ENCODE data around the gene RCL1. TPM values are rescaled to one million over a fixed set of nuclear protein-coding genes. Genes with fewer than 3 reads are reported as not detected.
"Not testable (repeated sequence)": the region's sequence is repeated elsewhere in the genome, so short reads cannot be mapped to it uniquely, and the experiment has no call there.

Gene RCL1
- total RNA-seq, 1 experiment from 2014 or later, result 31.2 TPM

- BruUV-seq (replicated peaks), result no TSS peak
- no peak overlapping the region for H3K4me3 ChIP-seq (ENCODE audit: low read depth, low read length, poor library complexity, severe bottlenecking)
- TF ChIP-seq CTCF (conservative IDR thresholded peaks at IDR 0.05; ENCODE audit: low read depth, low read length), result no peak
- TF ChIP-seq EZH2 (IDR thresholded peaks at IDR 0.05; ENCODE audit: borderline replicate concordance, low read depth, low read length, poor library complexity, severe bottlenecking), result no peak
- CTCF ChIA-PET, result interaction anchor here (1.4 kb wide), 1 partner anchor 15 kb away, joined by 6 read pairs; no protein-coding TSS in a partner anchor
- POLR2A ChIA-PET (ENCODE audit: low non-redundant PET), result no interaction called here
- no peak overlapping the region for H3K27ac ChIP-seq (ENCODE audit: low read depth, low read length, poor library complexity, severe bottlenecking)
- peak; percentile 63 for DNase-seq (ENCODE audit: low spot score)
- no peaks in the 10 kb centered on the region for H3K4me1 ChIP-seq (ENCODE audit: insufficient read depth, low read length, poor library complexity, severe bottlenecking)
- H3K9me3 ChIP-seq (ENCODE audit: low read depth, low read length, poor library complexity, severe bottlenecking), result no peaks in the 10 kb centered on the region
- no peaks in the 10 kb centered on the region for H3K27me3 ChIP-seq (replicated peaks; ENCODE audit: insufficient read depth, low read depth, low read length, poor library complexity)
- no peaks in the 10 kb centered on the region for H3K36me3 ChIP-seq (ENCODE audit: insufficient read depth, low read length, poor library complexity, severe bottlenecking)
- intact Hi-C loops (cut with micrococcal nuclease; ENCODE audit: unreplicated experiment), result no loop called here
Observed at GRCh38 chr9:4774209-4774608, 18.5 kb upstream of the RCL1 start.

- intact Hi-C loops (cut with micrococcal nuclease; ENCODE audit: unreplicated experiment); H3K36me3 ChIP-seq (ENCODE audit: insufficient read depth, low read length, poor library complexity, severe bottlenecking); H3K4me3 ChIP-seq (ENCODE audit: low read depth, low read length, poor library complexity, severe bottlenecking); H3K27me3 ChIP-seq (replicated peaks; ENCODE audit: insufficient read depth, low read depth, low read length, poor library complexity); DNase-seq (ENCODE audit: low spot score); POLR2A ChIA-PET (ENCODE audit: low non-redundant PET); H3K9me3 ChIP-seq (ENCODE audit: low read depth, low read length, poor library complexity, severe bottlenecking); BruUV-seq (replicated peaks); H3K27ac ChIP-seq (ENCODE audit: low read depth, low read length, poor library complexity, severe bottlenecking); H3K4me1 ChIP-seq (ENCODE audit: insufficient read depth, low read length, poor library complexity, severe bottlenecking): not testable (repeated sequence)
- CTCF ChIA-PET, result interaction anchor here (1.4 kb wide), 1 partner anchor 16 kb away, joined by 6 read pairs; no protein-coding TSS in a partner anchor
Observed at GRCh38 chr9:4774958-4775357, 17.8 kb upstream of the RCL1 start.

GRCh38 chr9:4780651-4781050 lies 12.1 kb upstream of the RCL1 start:
- DNase-seq (ENCODE audit: low spot score), result no peak
- Histone ChIP-seq H3K4me3 (ENCODE audit: low read depth, low read length, poor library complexity, severe bottlenecking) (no peak overlapping the region), H3K36me3 (ENCODE audit: insufficient read depth, low read length, poor library complexity, severe bottlenecking) (no peaks in the 10 kb centered on the region), H3K9me3 (ENCODE audit: low read depth, low read length, poor library complexity, severe bottlenecking) (no peaks in the 10 kb centered on the region), H3K27me3 (replicated peaks; ENCODE audit: insufficient read depth, low read depth, low read length, poor library complexity) (no peaks in the 10 kb centered on the region), H3K27ac (ENCODE audit: low read depth, low read length, poor library complexity, severe bottlenecking) (no peak overlapping the region), H3K4me1 (ENCODE audit: insufficient read depth, low read length, poor library complexity, severe bottlenecking) (no peaks in the 10 kb centered on the region)
- ChIA-PET POLR2A (ENCODE audit: low non-redundant PET) (no interaction called here), CTCF (interaction anchor here (0.6 kb wide), 1 partner anchor 352 kb away, joined by 5 read pairs; no protein-coding TSS in a partner anchor)
- intact Hi-C loops (cut with micrococcal nuclease; ENCODE audit: unreplicated experiment), result no loop called here
- TF ChIP-seq CTCF (conservative IDR thresholded peaks at IDR 0.05; ENCODE audit: low read depth, low read length), result no peak
- TF ChIP-seq EZH2 (IDR thresholded peaks at IDR 0.05; ENCODE audit: borderline replicate concordance, low read depth, low read length, poor library complexity, severe bottlenecking), result no peak
- BruUV-seq (replicated peaks), result no TSS peak

- CTCF ChIA-PET, result interaction anchor here (0.6 kb wide), 1 partner anchor 353 kb away, joined by 5 read pairs; no protein-coding TSS in a partner anchor
- no peak overlapping the region for H3K27ac ChIP-seq (ENCODE audit: low read depth, low read length, poor library complexity, severe bottlenecking)
- H3K4me1 ChIP-seq (ENCODE audit: insufficient read depth, low read length, poor library complexity, severe bottlenecking), result no peaks in the 10 kb centered on the region
- DNase-seq (ENCODE audit: low spot score), result no peak
- no TSS peak for BruUV-seq (replicated peaks)
- H3K4me3 ChIP-seq (ENCODE audit: low read depth, low read length, poor library complexity, severe bottlenecking), result no peak overlapping the region
- no peaks in the 10 kb centered on the region for H3K36me3 ChIP-seq (ENCODE audit: insufficient read depth, low read length, poor library complexity, severe bottlenecking)
- H3K9me3 ChIP-seq (ENCODE audit: low read depth, low read length, poor library complexity, severe bottlenecking), result no peaks in the 10 kb centered on the region
- no peaks in the 10 kb centered on the region for H3K27me3 ChIP-seq (replicated peaks; ENCODE audit: insufficient read depth, low read depth, low read length, poor library complexity)
- TF ChIP-seq CTCF (conservative IDR thresholded peaks at IDR 0.05; ENCODE audit: low read depth, low read length), result no peak
- TF ChIP-seq EZH2 (IDR thresholded peaks at IDR 0.05; ENCODE audit: borderline replicate concordance, low read depth, low read length, poor library complexity, severe bottlenecking), result no peak
- POLR2A ChIA-PET (ENCODE audit: low non-redundant PET), result no interaction called here
- intact Hi-C loops (cut with micrococcal nuclease; ENCODE audit: unreplicated experiment), result no loop called here
Observed at GRCh38 chr9:4781408-4781807, 11.3 kb upstream of the RCL1 start.

GRCh38 chr9:4783191-4783590 lies 9.6 kb upstream of the RCL1 start:
- intact Hi-C loops (cut with micrococcal nuclease; ENCODE audit: unreplicated experiment); H3K9me3 ChIP-seq (ENCODE audit: low read depth, low read length, poor library complexity, severe bottlenecking); H3K27me3 ChIP-seq (replicated peaks; ENCODE audit: insufficient read depth, low read depth, low read length, poor library complexity); DNase-seq (ENCODE audit: low spot score); H3K36me3 ChIP-seq (ENCODE audit: insufficient read depth, low read length, poor library complexity, severe bottlenecking); POLR2A ChIA-PET (ENCODE audit: low non-redundant PET); H3K4me1 ChIP-seq (ENCODE audit: insufficient read depth, low read length, poor library complexity, severe bottlenecking); BruUV-seq (replicated peaks); H3K27ac ChIP-seq (ENCODE audit: low read depth, low read length, poor library complexity, severe bottlenecking); CTCF ChIA-PET; H3K4me3 ChIP-seq (ENCODE audit: low read depth, low read length, poor library complexity, severe bottlenecking): not testable (repeated sequence)

Data from A673 (cell line).